HG03060 (cell line): ENCODE data around the gene CFAP74.
"Not testable (repeated sequence)": the region's sequence is repeated elsewhere in the genome, so short reads cannot be mapped to it uniquely, and the experiment has no call there.

Experiments
- ATAC-seq: cut with Tn5 transposase; IDR thresholded peaks from one replicate; pipeline ENCODE4 v1.9.1; 2021; ENCODE audit warnings: low read depth, moderate number of reproducible peaks; ENCODE audit not compliant: unreplicated experiment

The CFAP74 gene

DNA sequence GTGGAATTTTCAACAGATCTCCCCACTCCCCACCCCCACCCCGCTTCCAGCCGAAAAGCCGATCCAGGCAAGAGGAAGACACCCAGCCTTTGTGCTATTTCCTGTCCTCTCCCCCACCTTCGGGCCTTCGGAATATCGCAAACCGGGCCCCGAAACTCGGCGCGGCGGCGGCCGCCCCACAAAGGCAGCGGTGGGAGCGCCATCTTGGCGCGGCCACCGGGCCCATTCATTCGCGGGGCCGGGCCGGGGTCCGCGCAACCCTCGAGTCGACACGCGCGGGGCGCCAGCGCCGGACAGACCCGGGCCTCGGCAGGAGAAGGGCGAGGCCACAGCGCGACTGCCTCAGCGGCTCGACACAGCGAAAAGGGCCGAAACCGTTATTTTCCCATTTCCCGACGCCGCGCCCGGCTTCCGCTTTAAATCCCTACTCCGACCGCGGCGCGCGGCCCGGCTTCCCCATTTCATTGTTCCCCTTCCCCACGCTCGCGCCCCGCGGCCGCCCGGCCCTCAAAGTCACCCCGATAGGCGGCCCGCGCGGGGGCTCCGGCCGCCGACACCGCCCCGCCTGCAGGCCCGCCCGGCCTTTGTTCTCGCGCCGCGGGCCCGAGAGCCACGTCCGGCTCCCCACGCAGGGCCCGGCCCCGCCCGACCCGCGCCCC lies 113.6 kb downstream of the CFAP74 start:
- no peak for ATAC-seq

- ATAC-seq: no peak
Observed at GRCh38 chr1:1889090-1889750, 114.4 kb downstream of the CFAP74 start.

GRCh38 chr1:1883890-1884289 lies 119.7 kb downstream of the CFAP74 start:
- not testable (repeated sequence) for ATAC-seq

DNA sequence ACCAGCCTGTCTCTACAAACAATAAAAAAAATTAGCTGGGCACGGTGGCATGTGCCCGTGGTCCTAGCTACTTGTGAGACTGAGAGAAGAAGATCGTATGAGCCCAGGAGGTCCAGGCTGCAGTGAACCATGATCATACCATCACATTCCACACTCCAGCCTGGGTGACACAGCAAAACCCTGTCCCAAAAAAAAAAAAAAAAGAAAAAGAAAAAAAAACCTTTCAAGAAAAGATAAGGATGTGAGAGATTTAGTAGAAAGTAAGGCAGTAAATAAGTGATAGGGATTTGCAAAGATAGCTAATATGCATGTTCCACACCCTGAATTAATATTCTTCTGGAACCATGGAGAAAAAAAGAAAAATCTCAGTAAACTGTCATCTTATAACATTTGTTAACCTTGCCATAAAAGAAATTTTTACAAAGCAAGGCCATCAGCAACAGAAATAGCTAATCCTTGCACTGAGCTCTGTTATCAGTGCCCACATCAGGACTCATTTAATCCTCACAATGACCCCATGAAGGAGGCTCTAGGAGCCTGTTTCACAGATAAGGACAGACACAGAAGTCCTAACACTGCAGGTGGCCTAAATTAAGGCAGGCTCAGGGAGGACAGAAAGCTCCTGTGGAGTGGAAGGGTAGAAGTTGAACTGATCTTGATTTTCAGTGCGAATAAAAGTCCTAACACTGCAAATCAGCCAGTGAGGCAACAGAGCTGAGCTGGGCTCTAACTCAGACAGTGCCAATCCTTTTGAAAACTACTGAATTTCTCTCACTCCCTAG lies 120.3 kb downstream of the CFAP74 start:
- ATAC-seq: no peak

GRCh38 chr1:1881727-1882126 lies 121.9 kb downstream of the CFAP74 start:
- no peak for ATAC-seq

GRCh38 chr1:1880617-1881312 lies 122.8 kb downstream of the CFAP74 start:
- no peak for ATAC-seq

DNA sequence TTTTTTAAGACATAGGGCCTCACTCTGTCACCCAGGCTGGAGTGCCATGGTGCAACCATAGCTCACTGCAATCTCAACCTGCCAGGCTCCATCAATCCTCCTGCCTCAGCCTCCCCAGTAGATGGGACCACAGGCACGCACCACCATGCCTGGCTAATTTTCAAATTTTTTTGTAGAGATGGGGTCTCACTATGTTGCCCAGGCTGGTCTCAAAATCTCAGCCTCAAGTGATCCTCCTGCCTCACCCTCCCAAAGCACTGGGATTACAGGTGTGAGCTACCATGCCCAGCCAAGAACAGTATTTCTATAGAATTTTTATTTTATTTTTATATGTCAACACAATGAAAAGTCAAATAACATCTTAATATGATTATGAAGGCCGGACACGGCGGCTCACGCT lies 123.6 kb downstream of the CFAP74 start:
- no peak for ATAC-seq

DNA sequence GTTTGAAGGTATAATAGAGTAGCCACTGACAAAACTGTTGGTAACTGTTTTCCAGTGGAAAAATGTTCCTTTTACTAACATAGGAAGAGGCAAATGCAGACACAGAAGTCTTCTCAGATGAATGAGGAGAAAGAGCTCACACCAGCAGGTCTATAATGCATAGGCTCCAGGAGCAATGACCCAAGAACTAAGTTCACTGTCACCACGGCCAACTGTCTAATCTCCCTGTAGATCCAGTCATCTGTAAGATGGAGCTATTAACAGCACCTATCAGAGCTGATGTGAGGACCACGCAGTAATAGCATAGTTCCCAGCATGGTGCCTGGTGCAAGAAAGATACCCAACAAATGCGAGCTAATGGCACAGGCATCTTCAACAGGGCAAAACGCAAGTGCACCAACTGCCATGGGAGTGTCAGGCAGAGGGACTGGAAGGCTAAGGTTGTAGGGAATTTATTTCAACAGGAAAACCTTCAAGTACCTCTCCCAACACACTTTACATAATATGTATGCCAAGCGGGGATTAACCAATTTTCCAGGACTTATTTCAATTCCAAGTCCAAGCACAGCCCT lies 125.6 kb downstream of the CFAP74 start:
- no peak for ATAC-seq

DNA sequence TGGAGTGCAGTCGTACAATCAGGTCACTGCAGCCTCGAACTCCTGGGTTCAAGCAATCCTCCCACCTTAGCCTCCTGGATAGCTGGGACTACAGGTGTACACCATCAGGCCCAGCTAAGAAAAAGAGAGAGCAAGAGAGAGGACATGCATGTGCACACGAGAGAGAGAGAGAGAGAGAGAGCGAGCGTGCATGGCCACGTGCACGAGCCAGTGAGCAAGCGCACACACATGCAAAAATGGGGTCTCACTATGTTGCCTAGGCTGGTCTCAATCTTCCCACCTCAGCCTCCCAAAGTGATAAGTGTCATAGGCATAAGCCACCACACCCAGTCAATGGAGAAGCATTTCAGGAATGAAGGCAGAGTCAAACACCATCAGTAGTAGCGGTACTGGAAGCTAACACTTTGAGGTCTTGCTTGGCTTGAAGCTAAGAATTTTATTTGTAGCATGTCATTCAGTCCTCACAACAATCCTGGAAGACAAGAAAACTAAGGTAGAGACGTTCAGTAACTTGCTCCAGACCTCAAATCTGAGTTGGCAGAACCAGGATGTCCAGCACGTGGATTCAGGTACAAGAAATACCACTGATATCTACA lies 127.2 kb downstream of the CFAP74 start:
- no peak for ATAC-seq

DNA sequence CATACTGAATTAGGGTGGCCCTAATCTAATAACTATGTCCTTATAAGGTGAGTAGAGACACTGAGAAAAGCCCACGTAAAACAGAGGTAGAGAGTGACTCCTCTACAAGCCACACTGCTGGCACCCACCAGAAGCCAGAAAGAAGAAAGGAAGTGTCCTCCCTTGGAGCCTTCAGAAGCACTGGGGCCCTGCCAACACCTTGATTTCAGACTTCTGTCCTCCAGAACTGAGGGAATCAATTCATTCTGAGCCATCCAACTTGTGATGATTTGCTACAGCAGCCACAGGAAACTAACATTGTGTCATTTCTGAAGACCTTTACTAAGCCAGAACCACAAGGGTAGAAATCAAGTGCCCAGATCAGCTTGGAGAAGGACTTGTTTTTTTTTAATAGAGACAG lies 127.7 kb downstream of the CFAP74 start:
- no peak for ATAC-seq

DNA sequence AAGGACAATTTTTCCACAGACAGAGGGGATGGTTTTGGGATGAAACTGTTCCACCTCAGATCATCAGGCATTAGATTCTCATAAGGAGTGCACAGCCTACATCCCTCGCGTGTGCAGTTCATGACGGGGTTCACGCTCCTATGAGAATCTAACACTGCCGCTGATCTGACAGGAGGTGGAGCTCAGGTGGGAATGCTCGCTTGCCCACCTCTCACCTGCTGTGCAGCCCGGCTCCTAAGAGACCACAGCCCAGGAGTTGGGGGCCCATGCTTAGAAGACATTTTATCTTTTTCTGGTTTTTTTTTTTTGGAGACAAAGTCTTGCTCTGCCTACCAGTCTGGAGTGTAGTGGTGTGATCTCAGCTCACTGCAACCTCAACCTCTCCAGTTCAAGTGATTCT lies 128.7 kb downstream of the CFAP74 start:
- ATAC-seq: no peak

DNA sequence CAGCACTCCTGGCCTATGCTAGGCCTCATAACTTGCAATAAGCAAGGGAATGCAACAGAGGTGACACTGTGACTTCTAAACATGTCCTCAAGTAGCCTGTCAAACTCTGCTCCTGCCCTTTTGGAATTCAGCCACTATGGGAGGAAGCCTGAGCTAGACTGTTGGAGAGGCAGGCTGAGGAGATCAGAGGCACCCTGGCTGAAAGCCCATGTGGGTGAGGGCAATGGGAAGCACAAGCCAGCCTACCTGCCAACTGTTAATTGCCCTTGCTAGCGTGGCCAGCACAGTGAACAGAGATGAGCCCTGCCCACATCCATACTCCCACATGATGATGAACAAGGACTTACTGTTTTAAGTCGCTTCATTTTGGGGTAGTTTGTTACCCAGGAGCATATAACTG lies 130.4 kb downstream of the CFAP74 start:
- no peak for ATAC-seq

DNA sequence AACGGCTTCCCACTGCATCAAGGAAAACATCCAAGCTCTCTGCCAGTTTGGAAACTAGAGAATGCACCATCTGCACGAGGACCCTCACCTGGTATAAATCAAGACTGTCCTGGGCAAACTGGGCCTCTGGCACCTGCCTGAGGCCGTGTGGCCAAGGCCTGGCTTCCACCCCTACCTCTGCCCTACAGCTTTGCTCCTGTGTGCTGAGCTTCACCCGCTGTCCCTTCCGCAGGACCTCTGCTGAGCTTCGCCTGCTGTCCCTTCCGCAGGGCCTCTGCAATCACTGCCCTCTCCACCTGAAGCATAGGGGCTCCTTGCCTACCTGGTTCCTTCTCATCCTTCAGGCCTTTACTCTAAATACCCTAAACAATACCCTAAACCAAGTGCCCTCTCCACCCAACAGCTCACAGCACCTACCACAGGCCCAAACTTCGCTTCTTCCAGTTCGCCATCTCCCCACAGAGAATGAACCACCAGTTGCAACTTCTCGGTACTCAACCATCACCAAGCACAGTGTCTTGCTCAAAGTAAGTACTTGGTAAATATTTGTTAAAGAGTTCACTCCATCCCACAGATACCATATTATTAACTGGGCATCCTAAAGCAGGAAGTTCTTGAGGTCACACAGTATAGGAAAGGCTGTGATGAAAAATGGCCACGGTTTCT lies 131.1 kb downstream of the CFAP74 start:
- no peak for ATAC-seq
